ENCODE measurements around the gene PIK3R3.

Gene PIK3R3

GRCh38 chr1:46056325-46056724 is 76.1 kb downstream of the PIK3R3 start:
- no peaks in the 10 kb centered on the region for H3K9me3 Mint-ChIP-seq
- no peaks in the 10 kb centered on the region for H3K36me3 Mint-ChIP-seq
- H3K4me1 Mint-ChIP-seq, result peaks cover 2% of the 10 kb centered on the region
- ATAC-seq (ENCODE audit: low read depth) (no peak), DNase-seq (ENCODE audit: low spot score in 2 of 2) (no peak)
- no peak overlapping the region for H3K4me3 Mint-ChIP-seq
- no peak overlapping the region for H3K27ac Mint-ChIP-seq
- H3K27me3 Mint-ChIP-seq, result no peaks in the 10 kb centered on the region

- no peak for ATAC-seq (ENCODE audit: low read depth)
- Mint-ChIP-seq H3K4me1 (peaks cover 2% of the 10 kb centered on the region), H3K36me3 (no peaks in the 10 kb centered on the region)
Measured at GRCh38 chr1:46053734-46054133, 78.7 kb downstream of the PIK3R3 start.

GRCh38 chr1:46044116-46044515 is 88.3 kb downstream of the PIK3R3 start:
- peak overlapping the region; percentile 56 for H3K27ac Mint-ChIP-seq
- no peaks in the 10 kb centered on the region for H3K27me3 Mint-ChIP-seq
- H3K4me1 Mint-ChIP-seq, result peaks cover 19% of the 10 kb centered on the region
- H3K4me3 Mint-ChIP-seq, result no peak overlapping the region
- H3K9me3 Mint-ChIP-seq, result no peaks in the 10 kb centered on the region
- no peak for DNase-seq (ENCODE audit: low spot score in 2 of 2)
- ATAC-seq (ENCODE audit: low read depth), result no peak
- no peaks in the 10 kb centered on the region for H3K36me3 Mint-ChIP-seq

More at GRCh38 chr1:46053734-46054133, 78.7 kb downstream of the PIK3R3 start:
- DNase-seq (ENCODE audit: low spot score in 2 of 2), result no peak
- H3K4me3 Mint-ChIP-seq, result no peak overlapping the region
- peaks cover 3% of the 10 kb centered on the region for H3K27me3 Mint-ChIP-seq
- H3K27ac Mint-ChIP-seq, result no peak overlapping the region
- H3K9me3 Mint-ChIP-seq, result no peaks in the 10 kb centered on the region

- Mint-ChIP-seq H3K27ac (peak overlapping the region; percentile 56), H3K36me3 (no peaks in the 10 kb centered on the region), H3K4me3 (peak overlapping the region; percentile 63), H3K27me3 (no peaks in the 10 kb centered on the region), H3K9me3 (no peaks in the 10 kb centered on the region), H3K4me1 (peaks cover 19% of the 10 kb centered on the region)
- DNase-seq (ENCODE audit: low spot score in 2 of 2) (peak; percentile 42 to 68), ATAC-seq (ENCODE audit: low read depth) (peak; percentile 99)
Measured at GRCh38 chr1:46043458-46044017, 88.9 kb downstream of the PIK3R3 start.

- Mint-ChIP-seq H3K36me3 (no peaks in the 10 kb centered on the region), H3K4me1 (peaks cover 19% of the 10 kb centered on the region), H3K4me3 (no peak overlapping the region), H3K27me3 (no peaks in the 10 kb centered on the region), H3K9me3 (no peaks in the 10 kb centered on the region), H3K27ac (no peak overlapping the region)
- no peak for ATAC-seq (ENCODE audit: low read depth)
- DNase-seq (ENCODE audit: low spot score in 2 of 2), result no peak
Measured at GRCh38 chr1:46041974-46042373, 90.5 kb downstream of the PIK3R3 start.

- no peak for DNase-seq (ENCODE audit: low spot score in 2 of 2)
- no peaks in the 10 kb centered on the region for H3K27me3 Mint-ChIP-seq
- no peak overlapping the region for H3K27ac Mint-ChIP-seq
- H3K36me3 Mint-ChIP-seq, result no peaks in the 10 kb centered on the region
- no peaks in the 10 kb centered on the region for H3K9me3 Mint-ChIP-seq
- no peak overlapping the region for H3K4me3 Mint-ChIP-seq
- H3K4me1 Mint-ChIP-seq, result peaks cover 19% of the 10 kb centered on the region
- ATAC-seq (ENCODE audit: low read depth), result no peak
Measured at GRCh38 chr1:46041551-46041950, 90.9 kb downstream of the PIK3R3 start.

GRCh38 chr1:46039571-46040052 is 92.8 kb downstream of the PIK3R3 start:
- Mint-ChIP-seq H3K4me3 (no peak overlapping the region), H3K9me3 (no peaks in the 10 kb centered on the region), H3K36me3 (no peaks in the 10 kb centered on the region), H3K4me1 (peaks cover 19% of the 10 kb centered on the region), H3K27ac (no peak overlapping the region), H3K27me3 (no peaks in the 10 kb centered on the region)
- no peak for ATAC-seq (ENCODE audit: low read depth)
- no peak for DNase-seq (ENCODE audit: low spot score in 2 of 2)

- H3K27ac Mint-ChIP-seq, result no peak overlapping the region
Measured at GRCh38 chr1:46036894-46037839, 95.3 kb downstream of the PIK3R3 start.

GRCh38 chr1:46034601-46035516 is 97.6 kb downstream of the PIK3R3 start:
- DNase-seq (ENCODE audit: low spot score in 2 of 2) (no peak), ATAC-seq (ENCODE audit: low read depth) (no peak)
- Mint-ChIP-seq H3K27ac (no peak overlapping the region), H3K27me3 (no peaks in the 10 kb centered on the region), H3K36me3 (no peaks in the 10 kb centered on the region), H3K9me3 (no peaks in the 10 kb centered on the region), H3K4me3 (no peak overlapping the region), H3K4me1 (no peaks in the 10 kb centered on the region)

More at GRCh38 chr1:46036894-46037839, 95.3 kb downstream of the PIK3R3 start:
- Mint-ChIP-seq H3K4me1 (no peaks in the 10 kb centered on the region), H3K36me3 (no peaks in the 10 kb centered on the region), H3K9me3 (no peaks in the 10 kb centered on the region), H3K4me3 (no peak overlapping the region), H3K27me3 (no peaks in the 10 kb centered on the region)
- DNase-seq (ENCODE audit: low spot score in 2 of 2), result peak; percentile 85 to 90
- peak; percentile 96 for ATAC-seq (ENCODE audit: low read depth)

- no peaks in the 10 kb centered on the region for H3K4me1 Mint-ChIP-seq
- no peak for DNase-seq (ENCODE audit: low spot score in 2 of 2)
- H3K36me3 Mint-ChIP-seq, result no peaks in the 10 kb centered on the region
- no peak overlapping the region for H3K4me3 Mint-ChIP-seq
- no peak for ATAC-seq (ENCODE audit: low read depth)
- H3K27ac Mint-ChIP-seq, result no peak overlapping the region
- no peaks in the 10 kb centered on the region for H3K9me3 Mint-ChIP-seq
- no peaks in the 10 kb centered on the region for H3K27me3 Mint-ChIP-seq
Measured at GRCh38 chr1:46030876-46031660, 101.4 kb downstream of the PIK3R3 start.

GRCh38 chr1:46030074-46030870 is 102.2 kb downstream of the PIK3R3 start:
- no peaks in the 10 kb centered on the region for H3K4me1 Mint-ChIP-seq
- no peaks in the 10 kb centered on the region for H3K36me3 Mint-ChIP-seq
- H3K27me3 Mint-ChIP-seq, result no peaks in the 10 kb centered on the region
- ATAC-seq (ENCODE audit: low read depth) (no peak), DNase-seq (ENCODE audit: low spot score in 2 of 2) (no peak)
- no peak overlapping the region for H3K27ac Mint-ChIP-seq
- H3K9me3 Mint-ChIP-seq, result no peaks in the 10 kb centered on the region
- no peak overlapping the region for H3K4me3 Mint-ChIP-seq

GRCh38 chr1:46027788-46028573 is 104.4 kb downstream of the PIK3R3 start:
- DNase-seq (ENCODE audit: low spot score in 2 of 2) (no peak), ATAC-seq (ENCODE audit: low read depth) (no peak)
- no peak overlapping the region for H3K27ac Mint-ChIP-seq
- no peaks in the 10 kb centered on the region for H3K27me3 Mint-ChIP-seq
- H3K4me1 Mint-ChIP-seq, result no peaks in the 10 kb centered on the region
- H3K4me3 Mint-ChIP-seq, result no peak overlapping the region
- no peaks in the 10 kb centered on the region for H3K9me3 Mint-ChIP-seq
- H3K36me3 Mint-ChIP-seq, result peaks cover 4% of the 10 kb centered on the region
